ENCODE measurements around the gene COX17. TPM values are rescaled to one million over a fixed set of nuclear protein-coding genes. Genes with fewer than 3 reads are reported as not detected.

Gene COX17
- total and polyA plus RNA-seq, 9 donors, result 12.4 to 42.2 (median 26.3) TPM

- H3K9me3 ChIP-seq, result no peaks in the 10 kb centered on the region
- no peak overlapping the region for H3K4me3 ChIP-seq
- intact Hi-C loops (cut with DNase I), result no loop called here
- WGBS, 3 donors, result 34 to 51% (median 43%) methylated on average over 5 of the region's 5 CpGs
- no peaks in the 10 kb centered on the region for H3K36me3 ChIP-seq
- no peak for TF ChIP-seq POLR2A (IDR thresholded peaks at IDR 0.05)
- TF ChIP-seq, protein P1, sequence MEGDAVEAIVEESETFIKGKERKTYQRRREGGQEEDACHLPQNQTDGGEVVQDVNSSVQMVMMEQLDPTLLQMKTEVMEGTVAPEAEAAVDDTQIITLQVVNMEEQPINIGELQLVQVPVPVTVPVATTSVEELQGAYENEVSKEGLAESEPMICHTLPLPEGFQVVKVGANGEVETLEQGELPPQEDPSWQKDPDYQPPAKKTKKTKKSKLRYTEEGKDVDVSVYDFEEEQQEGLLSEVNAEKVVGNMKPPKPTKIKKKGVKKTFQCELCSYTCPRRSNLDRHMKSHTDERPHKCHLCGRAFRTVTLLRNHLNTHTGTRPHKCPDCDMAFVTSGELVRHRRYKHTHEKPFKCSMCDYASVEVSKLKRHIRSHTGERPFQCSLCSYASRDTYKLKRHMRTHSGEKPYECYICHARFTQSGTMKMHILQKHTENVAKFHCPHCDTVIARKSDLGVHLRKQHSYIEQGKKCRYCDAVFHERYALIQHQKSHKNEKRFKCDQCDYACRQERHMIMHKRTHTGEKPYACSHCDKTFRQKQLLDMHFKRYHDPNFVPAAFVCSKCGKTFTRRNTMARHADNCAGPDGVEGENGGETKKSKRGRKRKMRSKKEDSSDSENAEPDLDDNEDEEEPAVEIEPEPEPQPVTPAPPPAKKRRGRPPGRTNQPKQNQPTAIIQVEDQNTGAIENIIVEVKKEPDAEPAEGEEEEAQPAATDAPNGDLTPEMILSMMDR (IDR thresholded peaks at IDR 0.05), result no peak
- no peak for TF ChIP-seq EP300 (IDR thresholded peaks at IDR 0.05)
- H3K27ac ChIP-seq, result no peak overlapping the region
- peaks cover 5% of the 10 kb centered on the region for H3K4me1 ChIP-seq (ENCODE audit: insufficient read depth)
- no peak for DNase-seq
- no peaks in the 10 kb centered on the region for H3K27me3 ChIP-seq
Observed at GRCh38 chr3:119642746-119643473, 34.3 kb downstream of the COX17 start.

- WGBS, 3 donors, result 92 to 98% (median 97%) methylated on average over 2 of the region's 2 CpGs
- TF ChIP-seq EP300 (IDR thresholded peaks at IDR 0.05), result no peak
- TF ChIP-seq POLR2A (IDR thresholded peaks at IDR 0.05), result no peak
- TF ChIP-seq, protein P1 (IDR thresholded peaks at IDR 0.05), result no peak
- DNase-seq, result no peak
- Histone ChIP-seq H3K4me1 (ENCODE audit: insufficient read depth) (peaks cover 3% of the 10 kb centered on the region), H3K9me3 (no peaks in the 10 kb centered on the region), H3K27me3 (no peaks in the 10 kb centered on the region), H3K27ac (no peak overlapping the region), H3K36me3 (no peaks in the 10 kb centered on the region), H3K4me3 (no peak overlapping the region)
- intact Hi-C loops (cut with DNase I), result no loop called here
Observed at GRCh38 chr3:119641416-119641815, 35.8 kb downstream of the COX17 start.

DNA sequence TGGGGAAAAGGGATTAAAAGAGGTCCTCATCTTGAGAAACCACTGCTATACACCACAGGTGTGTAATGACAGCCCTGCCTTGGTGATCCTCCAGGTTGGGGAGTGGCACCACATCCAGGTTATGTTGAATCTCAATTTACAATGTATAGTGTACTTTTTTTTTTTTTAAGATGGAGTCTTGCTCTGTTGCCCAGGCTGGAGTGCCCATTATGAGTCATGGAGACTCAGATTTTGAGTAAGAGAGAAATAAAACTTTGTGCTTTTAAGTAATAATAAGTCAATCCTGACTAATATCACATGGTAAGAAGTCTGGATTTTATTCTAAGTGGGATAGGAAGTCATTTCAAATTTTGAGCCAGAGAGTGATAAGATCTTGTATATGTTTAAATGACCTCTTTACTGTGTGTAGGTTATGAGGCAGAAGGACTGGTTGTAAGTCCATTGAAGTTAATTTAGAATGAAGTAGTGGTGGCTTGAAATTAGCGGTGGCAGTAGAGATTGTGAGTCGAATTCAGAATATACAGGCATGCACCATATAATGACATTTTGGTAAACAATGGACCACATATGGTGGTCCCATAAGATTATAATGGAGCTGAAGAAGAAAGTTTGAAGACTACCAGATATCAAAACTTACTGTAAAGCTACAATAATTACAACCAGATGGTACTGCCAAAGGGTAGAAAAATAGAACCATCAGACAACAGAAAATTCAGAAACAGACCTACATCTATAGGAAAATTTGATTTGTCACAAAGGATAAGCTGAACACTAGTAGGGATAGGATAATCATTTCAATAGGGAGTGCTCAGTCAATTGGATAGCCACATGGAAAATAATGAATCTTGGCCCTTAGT is 37.5 kb downstream of the COX17 start:
- DNase-seq, result no peak
- Histone ChIP-seq H3K4me1 (ENCODE audit: insufficient read depth) (peaks cover 3% of the 10 kb centered on the region), H3K9me3 (no peaks in the 10 kb centered on the region), H3K36me3 (no peaks in the 10 kb centered on the region), H3K27ac (no peak overlapping the region), H3K4me3 (no peak overlapping the region), H3K27me3 (no peaks in the 10 kb centered on the region)
- TF ChIP-seq POLR2A (IDR thresholded peaks at IDR 0.05), result no peak
- TF ChIP-seq, protein P1 (IDR thresholded peaks at IDR 0.05), result no peak
- no peak for TF ChIP-seq EP300 (IDR thresholded peaks at IDR 0.05)
- 93 to 97% (median 96%) methylated on average over 2 of the region's 2 CpGs for WGBS, 3 donors
- intact Hi-C loops (cut with DNase I), result no loop called here

- TF ChIP-seq, protein P1 (IDR thresholded peaks at IDR 0.05), result no peak
- TF ChIP-seq POLR2A (IDR thresholded peaks at IDR 0.05), result no peak
- no peak for TF ChIP-seq EP300 (IDR thresholded peaks at IDR 0.05)
- DNase-seq, result no peak
- Histone ChIP-seq H3K36me3 (no peaks in the 10 kb centered on the region), H3K9me3 (no peaks in the 10 kb centered on the region), H3K27me3 (no peaks in the 10 kb centered on the region), H3K27ac (no peak overlapping the region), H3K4me1 (ENCODE audit: insufficient read depth) (peaks cover 2% of the 10 kb centered on the region), H3K4me3 (no peak overlapping the region)
- intact Hi-C loops (cut with DNase I), result no loop called here
- WGBS, 3 donors, result 68 to 77% (median 69%) methylated on average over 3 of the region's 3 CpGs
Observed at GRCh38 chr3:119637679-119638477, 39.3 kb downstream of the COX17 start.
